ENCODE measurements around the gene MARCHF2.

MARCHF2 gene

DNA sequence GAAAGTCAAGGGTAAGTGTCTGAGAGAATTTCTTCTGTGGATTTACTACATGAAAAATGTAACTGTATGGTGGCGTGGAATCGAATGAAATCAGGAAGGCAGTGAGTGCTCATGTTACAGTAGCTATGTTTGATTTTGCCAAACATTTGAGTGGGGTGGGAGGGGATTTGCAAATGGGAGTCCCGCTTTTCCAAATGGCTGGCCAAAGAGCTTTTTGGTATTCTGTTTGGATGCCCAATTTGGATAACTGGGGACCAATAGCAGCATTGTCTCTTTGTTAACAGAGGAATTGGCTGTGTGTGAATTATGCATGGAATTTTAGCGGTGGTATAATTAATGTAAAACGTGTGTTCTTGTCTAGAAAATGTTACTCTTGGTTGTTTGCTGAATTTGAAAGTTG is 49.5 kb downstream of the MARCHF2 start:
- no peak overlapping the region for H3K4me3 ChIP-seq (ENCODE audit: low read length)
- no peak for DNase-seq (ENCODE audit: low read depth)
- TF ChIP-seq, protein P1, sequence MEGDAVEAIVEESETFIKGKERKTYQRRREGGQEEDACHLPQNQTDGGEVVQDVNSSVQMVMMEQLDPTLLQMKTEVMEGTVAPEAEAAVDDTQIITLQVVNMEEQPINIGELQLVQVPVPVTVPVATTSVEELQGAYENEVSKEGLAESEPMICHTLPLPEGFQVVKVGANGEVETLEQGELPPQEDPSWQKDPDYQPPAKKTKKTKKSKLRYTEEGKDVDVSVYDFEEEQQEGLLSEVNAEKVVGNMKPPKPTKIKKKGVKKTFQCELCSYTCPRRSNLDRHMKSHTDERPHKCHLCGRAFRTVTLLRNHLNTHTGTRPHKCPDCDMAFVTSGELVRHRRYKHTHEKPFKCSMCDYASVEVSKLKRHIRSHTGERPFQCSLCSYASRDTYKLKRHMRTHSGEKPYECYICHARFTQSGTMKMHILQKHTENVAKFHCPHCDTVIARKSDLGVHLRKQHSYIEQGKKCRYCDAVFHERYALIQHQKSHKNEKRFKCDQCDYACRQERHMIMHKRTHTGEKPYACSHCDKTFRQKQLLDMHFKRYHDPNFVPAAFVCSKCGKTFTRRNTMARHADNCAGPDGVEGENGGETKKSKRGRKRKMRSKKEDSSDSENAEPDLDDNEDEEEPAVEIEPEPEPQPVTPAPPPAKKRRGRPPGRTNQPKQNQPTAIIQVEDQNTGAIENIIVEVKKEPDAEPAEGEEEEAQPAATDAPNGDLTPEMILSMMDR (IDR thresholded peaks at IDR 0.05; ENCODE audit: insufficient read depth, low read depth, low read length, missing control alignments) = no peak

DNA sequence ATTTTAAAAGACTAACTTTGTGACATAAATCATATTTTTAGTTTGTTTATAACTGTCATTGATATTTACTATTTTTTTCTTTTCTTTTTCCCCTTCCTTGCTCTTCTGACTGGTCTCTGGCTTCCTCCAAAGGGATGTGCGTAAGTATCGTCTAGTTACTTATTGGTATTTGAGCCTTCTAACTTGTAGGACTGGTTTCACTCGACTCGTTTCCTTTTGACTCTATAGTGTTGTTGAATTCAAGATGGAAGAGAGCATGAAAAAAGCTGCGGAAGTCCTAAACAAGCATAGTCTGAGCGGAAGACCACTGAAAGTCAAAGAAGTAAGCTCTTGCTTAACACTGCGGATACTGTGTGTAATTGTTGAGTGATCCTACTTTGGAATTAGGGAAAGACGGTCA is 50.3 kb downstream of the MARCHF2 start:
- H3K4me3 ChIP-seq (ENCODE audit: low read length) = no peak overlapping the region
- TF ChIP-seq, protein P1 (IDR thresholded peaks at IDR 0.05; ENCODE audit: insufficient read depth, low read depth, low read length, missing control alignments) = no peak
- DNase-seq (ENCODE audit: low read depth) = no peak

DNA sequence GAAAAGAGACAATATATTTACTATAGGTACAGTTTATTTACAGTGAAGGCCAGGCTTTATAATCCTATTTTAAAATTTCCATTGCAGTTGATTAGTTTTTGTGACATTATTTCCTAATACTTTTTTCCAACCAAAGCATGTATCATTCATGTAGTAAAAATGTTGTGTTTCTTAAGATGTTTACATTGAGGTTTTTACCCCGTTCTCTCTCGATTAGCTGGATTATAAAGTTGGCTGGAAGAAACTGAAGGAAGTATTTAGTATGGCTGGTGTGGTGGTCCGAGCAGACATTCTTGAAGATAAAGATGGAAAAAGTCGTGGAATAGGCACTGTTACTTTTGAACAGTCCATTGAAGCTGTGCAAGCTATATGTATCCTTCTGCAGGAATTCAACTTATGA is 52.9 kb downstream of the MARCHF2 start:
- TF ChIP-seq, protein P1 (IDR thresholded peaks at IDR 0.05; ENCODE audit: insufficient read depth, low read depth, low read length, missing control alignments) = no peak
- H3K4me3 ChIP-seq (ENCODE audit: low read length) = no peak overlapping the region
- DNase-seq (ENCODE audit: low read depth) = no peak

DNA sequence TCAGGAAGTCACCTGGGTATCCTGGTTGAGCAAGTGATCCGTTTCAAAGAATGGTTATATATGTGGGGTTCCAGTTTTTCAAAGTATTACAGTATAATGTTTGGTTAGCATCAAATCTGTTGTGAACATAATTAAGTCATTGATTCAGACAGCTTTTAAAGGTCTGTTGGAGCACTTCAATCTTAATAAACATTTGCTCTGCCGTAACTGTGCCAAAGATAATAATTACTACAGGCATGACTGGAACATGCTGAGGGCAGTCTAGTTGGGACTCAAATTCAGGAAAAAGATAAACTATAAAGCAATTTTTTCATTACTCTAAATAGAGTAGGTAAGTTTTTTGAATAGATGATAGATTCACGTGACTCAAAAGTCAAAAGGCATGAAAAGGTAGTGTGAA is 55.0 kb downstream of the MARCHF2 start:
- no peak overlapping the region for H3K4me3 ChIP-seq (ENCODE audit: low read length)
- TF ChIP-seq, protein P1 (IDR thresholded peaks at IDR 0.05; ENCODE audit: insufficient read depth, low read depth, low read length, missing control alignments) = no peak
- no peak for DNase-seq (ENCODE audit: low read depth)

DNA sequence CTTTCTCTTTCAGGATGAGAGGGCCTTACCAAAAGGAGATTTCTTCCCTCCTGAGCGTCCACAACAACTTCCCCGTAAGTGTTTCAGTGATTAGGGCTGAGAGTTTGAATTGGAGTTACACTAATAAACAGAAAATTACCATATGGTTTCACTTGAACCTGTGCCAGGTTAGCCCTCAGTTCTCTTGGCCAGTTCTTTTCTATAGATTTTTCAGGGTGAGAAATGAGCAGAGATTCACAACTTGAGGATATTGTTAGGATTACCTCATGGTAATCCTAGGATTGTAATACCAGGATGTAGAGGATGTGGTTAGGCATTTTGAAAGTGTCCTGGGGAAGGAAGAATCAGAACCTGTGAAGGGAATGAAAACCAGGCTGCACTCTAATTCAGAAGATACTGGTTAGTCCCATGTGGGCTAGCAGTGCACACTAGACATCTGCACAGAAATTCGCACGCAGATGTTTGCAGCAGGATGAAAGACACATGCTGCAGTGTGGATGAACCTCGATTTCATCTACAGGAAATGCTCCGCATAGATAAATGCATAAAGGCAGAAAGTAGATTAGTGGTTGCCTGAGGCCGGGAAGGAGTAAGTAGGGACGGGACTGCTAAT is 55.8 kb downstream of the MARCHF2 start:
- TF ChIP-seq, protein P1 (IDR thresholded peaks at IDR 0.05; ENCODE audit: insufficient read depth, low read depth, low read length, missing control alignments) = no peak
- no peak for DNase-seq (ENCODE audit: low read depth)
- H3K4me3 ChIP-seq (ENCODE audit: low read length) = no peak overlapping the region

DNA sequence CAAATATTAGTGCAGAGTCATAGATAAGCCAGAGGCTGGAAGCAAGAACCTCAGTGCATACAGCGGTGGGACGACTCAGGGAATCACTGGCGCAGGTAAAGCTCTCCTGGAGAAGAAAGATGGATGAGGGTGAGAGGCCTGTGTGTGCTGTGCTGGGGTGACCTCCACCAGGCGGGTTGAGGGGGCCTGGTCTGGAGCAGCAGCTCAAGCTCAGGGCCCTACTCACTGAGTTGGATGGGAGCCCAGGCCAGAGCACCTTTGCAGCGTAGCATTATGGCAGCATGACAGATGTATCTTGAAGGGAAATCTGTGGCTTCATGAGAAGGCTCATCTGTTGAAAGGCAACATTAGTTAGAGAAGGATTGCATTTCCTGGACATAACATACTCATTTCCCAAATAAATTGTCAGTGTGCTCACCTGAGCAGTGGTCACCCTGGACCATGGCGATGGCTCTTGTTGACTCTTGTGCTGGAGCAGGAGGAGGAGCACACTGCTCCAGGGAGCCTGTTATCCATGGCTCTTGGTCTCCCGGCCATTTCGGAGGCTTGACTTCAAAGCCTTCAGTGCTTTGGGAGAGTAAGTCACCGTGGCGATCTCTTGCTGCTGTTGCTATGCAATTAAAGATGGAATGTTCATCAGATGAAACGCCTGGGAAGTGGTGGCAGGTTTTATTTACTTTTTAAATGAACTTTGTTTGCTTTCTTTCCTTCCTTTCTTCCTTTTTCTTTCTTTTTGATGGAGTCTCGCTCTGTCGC is 56.7 kb downstream of the MARCHF2 start:
- no peak for DNase-seq (ENCODE audit: low read depth)
- H3K4me3 ChIP-seq (ENCODE audit: low read length) = no peak overlapping the region
- TF ChIP-seq, protein P1 (IDR thresholded peaks at IDR 0.05; ENCODE audit: insufficient read depth, low read depth, low read length, missing control alignments) = no peak
